HG03066 (cell line): ENCODE measurements around the gene BEX3.
"Not testable (repeated sequence)": the region's sequence is repeated elsewhere in the genome, so short reads cannot be mapped to it uniquely, and the experiment has no call there.

ENCODE experiments used
- ATAC-seq: cut with Tn5 transposase; IDR thresholded peaks from one replicate; pipeline ENCODE4 v1.9.1; 2021; ENCODE audit warnings: low read depth; ENCODE audit not compliant: unreplicated experiment

The BEX3 gene

DNA sequence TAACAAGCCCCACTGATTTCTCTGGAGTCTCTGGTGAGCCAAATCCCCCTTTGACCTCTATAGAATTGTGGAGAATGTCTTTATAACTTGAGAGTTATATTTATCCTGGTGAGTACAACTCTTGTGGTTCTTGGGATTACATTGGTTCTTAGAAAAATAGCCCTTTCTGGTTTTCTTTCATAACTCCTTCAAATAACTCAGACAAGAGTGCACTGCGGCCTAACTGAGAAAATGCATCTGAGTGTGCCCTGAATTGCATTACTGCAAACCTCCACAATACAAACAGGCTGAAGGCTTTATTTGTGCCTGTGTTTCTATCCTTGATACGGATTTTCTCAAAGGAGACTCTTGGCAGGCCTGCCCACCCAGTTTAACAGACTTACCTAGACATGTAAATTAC is 2.7 kb downstream of the BEX3 start:
- no peak for ATAC-seq

DNA sequence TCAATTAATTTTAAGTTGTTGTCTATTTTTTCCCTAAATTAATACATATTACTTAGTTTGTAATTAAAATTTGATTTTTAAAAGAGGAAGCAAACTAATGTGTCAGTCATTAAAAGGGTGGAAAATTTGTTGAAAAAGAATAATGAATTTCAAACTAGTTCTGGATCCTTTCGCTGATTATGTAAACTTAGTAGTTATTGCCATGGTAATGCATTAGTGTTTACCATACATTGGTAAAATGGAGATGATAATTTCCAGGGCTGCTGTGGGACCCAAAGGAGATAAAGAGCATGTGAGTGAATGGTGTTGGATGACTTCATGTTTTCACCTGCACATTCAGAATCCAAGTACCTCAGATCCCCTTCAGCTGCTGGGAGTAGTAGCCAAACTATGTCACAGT is 6.5 kb downstream of the BEX3 start:
- ATAC-seq: no peak

GRCh38 chrX:103384672-103385071 is 8.3 kb downstream of the BEX3 start:
- no peak for ATAC-seq

DNA sequence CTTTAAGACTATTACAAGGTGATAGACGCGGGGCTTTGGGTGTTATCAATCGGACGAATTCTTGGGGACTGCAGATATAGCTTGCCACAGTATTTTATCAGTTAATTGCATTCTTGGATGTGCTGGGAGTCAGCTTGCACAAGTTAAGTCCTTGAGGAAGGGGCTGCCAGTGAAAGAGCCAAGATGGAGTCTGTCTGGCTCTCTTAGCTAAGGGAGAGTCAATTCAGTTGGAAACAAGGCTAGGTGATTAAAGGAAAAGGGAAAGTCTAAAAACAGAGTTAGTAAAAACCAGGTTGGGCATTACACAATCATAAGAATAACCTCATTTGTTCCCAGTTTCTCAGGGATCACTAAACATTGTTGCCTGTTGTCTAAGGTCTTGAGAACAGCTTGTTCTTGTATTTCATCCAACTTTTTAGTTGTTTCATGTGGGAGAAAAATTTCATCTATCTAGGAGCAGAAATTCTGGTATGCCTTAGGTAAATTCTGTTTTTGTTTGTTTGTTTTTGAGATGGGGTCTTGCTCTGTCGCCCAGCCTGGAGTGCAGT is 9.0 kb downstream of the BEX3 start:
- not testable (repeated sequence) for ATAC-seq

- ATAC-seq: no peak
Observed at GRCh38 chrX:103386332-103386731, 10.0 kb downstream of the BEX3 start.

GRCh38 chrX:103393487-103393886 is 17.1 kb downstream of the BEX3 start:
- no peak for ATAC-seq

GRCh38 chrX:103396186-103396585 is 19.8 kb downstream of the BEX3 start:
- no peak for ATAC-seq

DNA sequence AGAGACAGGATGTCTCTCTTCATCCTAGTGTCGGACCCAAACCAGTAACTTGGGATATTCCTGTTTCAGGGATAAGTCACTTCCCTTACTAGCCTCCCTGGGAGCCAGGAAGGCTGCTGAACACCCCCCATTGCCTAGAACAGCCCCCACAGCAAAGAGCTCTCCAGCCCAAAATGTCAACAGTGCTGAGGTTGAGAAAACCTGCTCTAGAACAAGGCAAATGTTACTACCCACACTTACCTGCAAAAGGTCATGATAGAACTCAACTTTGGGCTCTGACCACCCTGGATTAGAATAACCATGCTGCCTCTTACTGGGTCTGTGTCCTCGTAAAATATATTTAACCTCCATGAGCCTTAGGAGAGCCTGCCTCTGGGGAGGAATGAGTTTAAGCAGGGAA is 20.3 kb downstream of the BEX3 start:
- ATAC-seq: no peak

GRCh38 chrX:103397707-103398106 is 21.4 kb downstream of the BEX3 start:
- no peak for ATAC-seq

GRCh38 chrX:103398421-103398864 is 22.1 kb downstream of the BEX3 start:
- no peak for ATAC-seq

- ATAC-seq: no peak
Observed at GRCh38 chrX:103399744-103400143, 23.4 kb downstream of the BEX3 start.

GRCh38 chrX:103400931-103401330 is 24.6 kb downstream of the BEX3 start:
- ATAC-seq: no peak

- peak; percentile 91 for ATAC-seq
Observed at GRCh38 chrX:103404231-103405008, 28.1 kb downstream of the BEX3 start.

DNA sequence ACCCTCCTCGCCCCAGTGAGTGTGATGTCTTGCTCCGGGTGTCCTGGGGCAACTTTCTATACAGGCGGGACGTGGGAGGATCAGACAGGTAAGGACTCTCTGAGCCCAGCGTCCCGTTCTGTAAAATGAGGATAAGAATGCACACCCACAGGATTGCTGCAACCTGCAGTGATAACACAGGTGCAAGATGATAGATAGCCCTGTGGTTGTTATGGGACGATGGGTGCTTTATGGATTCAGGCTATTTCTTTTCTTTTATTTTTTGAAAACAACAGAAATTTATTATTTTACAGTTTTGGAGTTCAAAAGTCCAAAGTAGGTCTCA is 28.6 kb downstream of the BEX3 start:
- no peak for ATAC-seq

DNA sequence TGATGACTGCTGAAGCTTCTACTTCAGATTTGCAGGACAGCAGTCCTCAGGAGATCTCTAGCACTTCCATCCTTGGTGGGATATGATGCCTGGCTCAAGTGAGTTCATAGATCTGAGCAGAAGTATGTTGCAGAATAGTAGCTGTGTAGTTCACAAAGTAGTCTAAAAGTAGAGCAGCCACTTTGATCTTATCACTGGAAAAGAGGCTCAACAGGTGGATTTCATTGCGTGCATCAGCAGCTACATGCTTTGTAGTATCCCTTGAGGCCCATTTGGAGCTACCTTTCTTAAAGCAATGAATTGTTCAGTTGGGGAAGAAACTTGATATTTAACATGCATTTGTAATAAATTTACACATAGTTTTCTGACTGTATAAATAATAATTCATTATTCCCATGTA is 29.9 kb downstream of the BEX3 start:
- ATAC-seq: no peak

- ATAC-seq: no peak
Observed at GRCh38 chrX:103407776-103408175, 31.4 kb downstream of the BEX3 start.

DNA sequence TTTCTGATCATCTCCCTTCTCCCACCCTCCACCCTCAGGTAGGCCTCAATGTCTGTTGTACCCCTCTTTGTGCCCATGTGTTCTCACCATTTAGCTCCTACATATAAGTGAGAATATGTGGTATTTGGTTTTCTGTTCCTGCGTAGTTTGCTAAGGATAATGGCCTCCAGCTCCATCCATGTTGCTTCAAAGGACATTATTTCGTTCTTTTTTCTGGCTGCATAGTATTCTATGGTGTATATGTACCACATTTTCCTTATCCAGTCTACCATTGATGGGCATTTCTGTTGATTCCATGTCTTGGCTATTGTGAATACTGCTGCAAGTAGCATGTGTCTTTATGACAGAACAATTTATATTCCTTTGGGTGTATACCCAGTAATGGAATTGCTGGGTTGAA is 35.4 kb downstream of the BEX3 start:
- not testable (repeated sequence) for ATAC-seq

- no peak for ATAC-seq
Observed at GRCh38 chrX:103413705-103414387, 37.5 kb downstream of the BEX3 start.

DNA sequence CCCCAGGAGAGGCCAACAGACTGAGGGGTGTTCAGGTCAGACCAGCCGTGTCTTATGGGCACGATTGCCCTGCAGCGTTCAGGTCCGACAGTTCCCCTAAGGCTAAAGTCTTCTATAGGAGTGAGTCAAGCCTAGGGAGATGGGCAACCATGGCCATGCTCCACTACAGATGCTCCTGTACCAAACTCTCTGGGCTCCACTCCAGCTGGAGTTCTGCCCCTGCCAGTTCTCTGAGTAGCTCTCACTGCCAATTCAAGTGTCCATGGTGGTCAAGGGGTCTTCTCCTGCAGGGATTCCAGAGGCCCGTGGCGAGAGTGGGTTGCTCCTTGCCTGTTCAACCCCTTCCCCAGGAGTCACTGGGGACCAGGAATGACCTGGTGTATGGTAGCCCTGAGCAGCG is 38.2 kb downstream of the BEX3 start:
- no peak for ATAC-seq

DNA sequence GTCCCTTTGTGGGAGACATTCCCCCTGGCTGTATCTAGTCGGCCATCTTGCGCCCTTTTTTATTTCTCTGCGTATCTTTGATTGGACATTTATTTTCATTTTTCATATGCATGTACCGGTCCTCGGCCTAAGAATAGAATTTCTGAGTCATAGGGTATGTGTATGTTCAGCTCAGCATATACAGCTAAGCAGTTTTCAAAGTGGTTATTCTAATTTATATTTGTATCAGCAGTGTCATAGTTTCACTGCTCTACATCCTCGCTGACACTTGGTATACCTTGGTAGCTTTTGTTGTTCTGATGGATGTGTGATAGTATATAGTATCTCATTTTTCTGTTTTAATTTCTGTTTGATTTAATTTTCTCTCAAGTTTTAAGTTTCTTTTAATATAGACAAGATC is 38.7 kb downstream of the BEX3 start:
- ATAC-seq: no peak

- ATAC-seq: no peak
Observed at GRCh38 chrX:103415528-103415927, 39.2 kb downstream of the BEX3 start.

DNA sequence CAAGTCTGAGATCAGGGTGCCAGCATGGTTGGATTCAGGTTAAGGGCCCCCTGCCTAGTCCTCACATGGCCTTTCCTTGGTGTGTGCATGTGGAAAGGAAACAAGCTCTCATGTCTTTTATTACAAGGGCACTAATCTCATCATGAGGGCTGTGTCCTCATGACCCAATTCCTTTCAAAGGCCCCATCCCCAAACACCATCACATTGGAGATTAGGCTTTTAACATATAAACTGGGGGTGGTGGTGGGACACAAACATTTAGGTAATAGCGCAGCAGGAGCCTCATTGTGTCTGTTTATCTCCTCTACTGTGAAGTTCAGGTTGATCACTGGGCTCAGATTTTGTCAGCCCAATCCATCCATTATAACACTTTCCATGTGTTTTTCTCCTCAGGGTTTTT is 41.0 kb downstream of the BEX3 start:
- ATAC-seq: no peak
